Erythroblast (primary cell): ENCODE measurements around the gene MYBPH.

ENCODE experiments used
- GATA1 ChIP-seq: IDR thresholded peaks from 2 replicates; pipeline ENCODE4 v1.6.1; 2011; ENCODE audit warnings: low read depth, mild to moderate bottlenecking, control low read depth, low read length, moderate library complexity
- POLR2A ChIP-seq: IDR thresholded peaks from 2 replicates; pipeline ENCODE4 v1.6.1; 2011; ENCODE audit warnings: mild to moderate bottlenecking, low read length

DNA sequence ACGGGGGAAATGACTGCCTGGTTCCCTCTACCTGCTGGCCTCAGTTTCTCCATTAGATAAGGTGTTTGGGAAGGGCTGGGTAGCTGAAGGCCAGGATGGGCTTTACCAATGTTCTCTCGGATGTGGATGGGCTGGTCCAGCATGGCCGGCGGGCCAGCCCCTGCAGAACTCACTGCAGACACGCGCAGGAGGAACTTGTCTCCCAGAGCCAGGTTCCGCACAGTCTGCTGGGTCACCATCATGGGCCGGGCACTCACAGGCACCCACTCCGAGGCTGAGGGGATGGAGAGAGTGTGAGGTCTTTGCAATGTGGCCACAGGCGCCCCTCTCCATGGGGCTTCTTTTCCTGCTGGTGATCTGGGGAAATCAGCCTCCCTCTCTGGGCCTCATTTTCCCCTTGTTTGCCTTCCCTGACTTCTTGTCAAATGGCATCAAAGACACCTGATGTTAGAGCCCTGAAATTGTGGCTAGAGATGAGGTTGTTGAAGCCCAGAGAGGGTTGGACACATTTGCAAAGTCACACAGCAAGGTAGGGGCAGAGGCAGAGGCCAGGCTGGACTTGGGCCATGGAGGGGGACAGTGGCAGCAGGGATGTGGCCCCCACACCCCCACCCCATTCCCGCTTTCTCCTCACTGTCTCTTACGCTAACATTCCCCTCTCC, 1.2 kb downstream of the MYBPH start:
- TF ChIP-seq POLR2A: no peak
- TF ChIP-seq GATA1: no peak
